ENCODE data around the gene HECTD4. TPM values are rescaled to one million over a fixed set of nuclear protein-coding genes. Genes with fewer than 3 reads are reported as not detected.

The HECTD4 gene
- total RNA-seq, 1 experiment from 2014 or later = 9.8 TPM

GRCh38 chr12:112183141-112184021 is 198.8 kb downstream of the HECTD4 start:
- H3K27me3 ChIP-seq (replicated peaks) = no peaks in the 10 kb centered on the region
- H3K27ac ChIP-seq = no peak overlapping the region
- no peaks in the 10 kb centered on the region for H3K4me1 ChIP-seq (replicated peaks)
- H3K36me3 ChIP-seq = peaks cover 36% of the 10 kb centered on the region
- no peak for DNase-seq (ENCODE audit: low read depth in 1 of 2, low spot score in 2 of 2)
- H3K4me3 ChIP-seq = no peak overlapping the region
- no peaks in the 10 kb centered on the region for H3K9me3 ChIP-seq (replicated peaks)

GRCh38 chr12:112182499-112182898 is 199.7 kb downstream of the HECTD4 start:
- Histone ChIP-seq H3K36me3 (peaks cover 42% of the 10 kb centered on the region), H3K27ac (no peak overlapping the region), H3K4me3 (no peak overlapping the region), H3K4me1 (replicated peaks) (no peaks in the 10 kb centered on the region), H3K27me3 (replicated peaks) (no peaks in the 10 kb centered on the region), H3K9me3 (replicated peaks) (no peaks in the 10 kb centered on the region)
- no peak for DNase-seq (ENCODE audit: low read depth in 1 of 2, low spot score in 2 of 2)

DNA sequence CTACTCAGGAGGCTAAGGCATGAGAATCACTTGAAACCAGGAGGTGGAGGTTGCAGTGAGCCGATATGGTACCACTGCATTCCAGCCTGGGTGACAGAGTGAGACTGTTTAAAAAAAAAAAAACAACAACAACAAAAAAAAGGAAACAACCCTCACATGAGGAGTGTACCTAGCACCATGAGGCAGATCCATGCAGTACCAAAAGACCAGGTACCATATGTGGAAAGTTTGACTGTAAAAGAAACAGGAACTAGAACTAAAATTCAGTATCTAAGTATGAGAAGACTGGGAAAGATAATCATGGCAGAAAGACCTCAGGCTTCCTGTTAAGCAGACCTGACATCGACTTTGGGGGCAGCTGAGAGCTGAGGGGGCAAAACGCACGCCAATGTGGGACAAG is 201.8 kb downstream of the HECTD4 start:
- H3K36me3 ChIP-seq = peaks cover 36% of the 10 kb centered on the region
- no peak for DNase-seq (ENCODE audit: low read depth in 1 of 2, low spot score in 2 of 2)
- H3K27ac ChIP-seq = no peak overlapping the region
- H3K27me3 ChIP-seq (replicated peaks) = no peaks in the 10 kb centered on the region
- H3K9me3 ChIP-seq (replicated peaks) = no peaks in the 10 kb centered on the region
- H3K4me3 ChIP-seq = no peak overlapping the region
- H3K4me1 ChIP-seq (replicated peaks) = no peaks in the 10 kb centered on the region

DNA sequence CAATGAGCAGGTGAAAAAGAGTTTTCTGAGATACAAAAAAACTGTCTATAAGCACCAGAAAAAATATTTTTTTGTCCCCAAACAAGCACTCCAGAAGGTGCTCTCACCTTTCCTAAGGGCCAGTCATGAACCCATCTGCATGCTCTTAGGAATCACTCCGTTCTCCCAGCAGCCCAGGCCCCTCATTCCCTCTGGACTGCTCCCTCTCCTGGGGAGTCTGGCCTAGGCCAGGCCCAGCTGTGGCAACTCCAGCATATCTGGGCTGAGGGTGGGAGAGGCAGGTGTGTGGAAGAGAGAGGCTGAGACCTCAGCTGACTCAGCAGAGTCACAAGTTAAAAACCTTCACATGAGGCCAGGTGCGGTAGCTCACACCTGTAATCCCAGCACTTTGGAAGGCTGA is 202.3 kb downstream of the HECTD4 start:
- Histone ChIP-seq H3K4me3 (no peak overlapping the region), H3K4me1 (replicated peaks) (no peaks in the 10 kb centered on the region), H3K27me3 (replicated peaks) (no peaks in the 10 kb centered on the region), H3K36me3 (peaks cover 37% of the 10 kb centered on the region), H3K27ac (no peak overlapping the region), H3K9me3 (replicated peaks) (no peaks in the 10 kb centered on the region)
- DNase-seq (ENCODE audit: low read depth in 1 of 2, low spot score in 2 of 2) = no peak

DNA sequence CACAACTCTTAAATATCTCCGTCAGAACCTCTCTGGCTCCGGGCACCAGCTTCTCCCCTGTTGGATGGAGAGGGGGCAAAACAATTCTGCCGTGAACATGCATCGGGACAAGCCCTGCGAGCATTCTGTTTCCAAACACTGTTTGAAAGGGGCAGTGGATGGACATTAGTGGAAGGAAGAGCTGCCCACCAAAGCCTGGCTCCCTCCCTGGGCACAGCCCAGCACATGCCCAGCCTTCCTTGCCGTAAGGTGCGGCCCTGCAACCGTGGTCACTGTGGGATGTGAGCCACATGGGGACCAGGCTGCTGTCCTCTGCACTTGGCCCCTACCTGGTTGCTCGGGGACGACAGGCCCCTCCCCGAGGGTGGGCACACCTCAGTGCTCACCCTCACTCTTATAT is 202.9 kb downstream of the HECTD4 start:
- DNase-seq (ENCODE audit: low read depth in 1 of 2, low spot score in 2 of 2) = no peak
- Histone ChIP-seq H3K4me3 (no peak overlapping the region), H3K4me1 (replicated peaks) (no peaks in the 10 kb centered on the region), H3K9me3 (replicated peaks) (no peaks in the 10 kb centered on the region), H3K27ac (no peak overlapping the region), H3K36me3 (peaks cover 35% of the 10 kb centered on the region), H3K27me3 (replicated peaks) (no peaks in the 10 kb centered on the region)

GRCh38 chr12:112178796-112179195 is 203.4 kb downstream of the HECTD4 start:
- Histone ChIP-seq H3K4me1 (replicated peaks) (no peaks in the 10 kb centered on the region), H3K27ac (no peak overlapping the region)

DNA sequence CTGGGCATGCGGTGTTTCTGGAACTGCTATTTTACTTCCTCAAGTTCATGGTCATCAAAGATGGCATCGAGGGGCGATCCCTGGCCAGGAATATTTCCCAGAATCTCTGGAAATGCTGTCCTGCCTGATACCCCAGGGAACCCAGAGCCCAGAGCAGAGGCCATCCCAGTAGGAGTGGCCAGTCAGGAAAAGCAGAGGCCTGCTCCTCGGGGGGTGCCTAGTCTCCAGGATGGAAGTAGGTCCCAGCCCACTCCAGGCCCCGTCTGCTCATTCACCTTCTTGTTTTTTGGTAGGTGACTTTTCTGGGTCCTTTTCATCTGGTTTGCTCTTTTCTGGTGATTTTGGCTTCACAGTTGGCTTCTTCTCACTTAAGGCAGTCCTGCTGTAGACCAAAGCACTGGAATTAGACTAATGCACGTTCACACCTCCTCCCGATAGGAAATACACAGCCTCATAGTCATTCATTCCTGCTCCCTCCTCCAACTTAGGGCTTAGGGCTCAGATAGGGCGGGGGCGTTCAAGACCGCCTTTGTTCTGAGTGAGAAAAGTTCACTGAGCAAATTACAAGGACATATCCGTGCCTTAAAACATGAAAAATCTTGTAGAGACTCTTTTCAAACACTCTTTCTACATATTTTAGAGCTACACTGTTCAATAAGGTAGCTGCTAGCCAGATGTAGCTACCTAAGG is 205.8 kb downstream of the HECTD4 start:
- Histone ChIP-seq H3K27me3 (replicated peaks) (no peaks in the 10 kb centered on the region), H3K36me3 (peaks cover 28% of the 10 kb centered on the region), H3K9me3 (replicated peaks) (no peaks in the 10 kb centered on the region), H3K4me1 (replicated peaks) (no peaks in the 10 kb centered on the region), H3K27ac (no peak overlapping the region), H3K4me3 (no peak overlapping the region)
- no peak for DNase-seq (ENCODE audit: low read depth in 1 of 2, low spot score in 2 of 2)

More at GRCh38 chr12:112178796-112179195, 203.4 kb downstream of the HECTD4 start:
- Histone ChIP-seq H3K4me3 (no peak overlapping the region), H3K36me3 (peaks cover 29% of the 10 kb centered on the region), H3K27me3 (replicated peaks) (no peaks in the 10 kb centered on the region), H3K9me3 (replicated peaks) (no peaks in the 10 kb centered on the region)
- DNase-seq (ENCODE audit: low read depth in 1 of 2, low spot score in 2 of 2) = no peak

DNA sequence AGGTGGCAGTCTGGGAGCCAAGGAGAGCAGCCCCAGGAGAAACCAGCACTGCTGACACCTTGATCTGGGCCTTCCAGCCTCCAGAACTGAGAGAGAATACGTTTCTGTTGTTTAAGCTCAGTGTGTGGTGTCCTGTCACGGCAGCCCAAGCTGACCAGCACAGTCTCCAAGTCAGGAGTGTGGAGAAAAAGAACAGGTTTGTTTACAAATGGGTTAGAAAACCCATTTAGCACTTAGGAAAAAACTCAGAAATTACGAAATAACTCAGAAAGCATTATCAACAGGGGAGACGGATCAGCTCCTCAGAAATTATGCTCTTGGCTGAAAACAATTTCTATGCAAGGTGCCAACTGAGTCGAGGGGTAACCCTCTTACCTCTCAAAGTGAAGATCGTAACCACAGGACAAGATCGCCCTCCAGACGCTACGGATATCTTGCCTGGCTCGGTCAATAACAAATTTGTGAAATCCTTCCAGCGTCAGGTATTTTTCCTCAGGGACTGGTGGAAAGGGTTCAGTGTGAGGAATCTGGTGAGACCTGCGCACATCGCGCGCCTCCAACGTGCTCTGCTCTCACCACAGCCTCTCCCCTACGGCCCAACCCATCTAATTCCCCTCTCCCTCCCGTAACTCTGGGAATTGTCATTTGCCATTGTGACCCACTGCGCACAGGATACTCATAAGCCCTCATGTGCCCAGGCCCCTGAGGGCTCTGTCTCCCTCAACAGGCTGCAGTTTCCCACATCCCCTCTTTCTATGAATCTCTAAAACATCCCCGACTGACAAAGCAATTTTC is 206.7 kb downstream of the HECTD4 start:
- Histone ChIP-seq H3K9me3 (replicated peaks) (no peaks in the 10 kb centered on the region), H3K36me3 (peaks cover 28% of the 10 kb centered on the region), H3K4me1 (replicated peaks) (0 out of 2 replicates have a peak, but pooled peaks cover 6% of the 10 kb centered on the region), H3K4me3 (no peak overlapping the region), H3K27ac (no peak overlapping the region), H3K27me3 (replicated peaks) (no peaks in the 10 kb centered on the region)
- DNase-seq (ENCODE audit: low read depth in 1 of 2, low spot score in 2 of 2) = no peak

DNA sequence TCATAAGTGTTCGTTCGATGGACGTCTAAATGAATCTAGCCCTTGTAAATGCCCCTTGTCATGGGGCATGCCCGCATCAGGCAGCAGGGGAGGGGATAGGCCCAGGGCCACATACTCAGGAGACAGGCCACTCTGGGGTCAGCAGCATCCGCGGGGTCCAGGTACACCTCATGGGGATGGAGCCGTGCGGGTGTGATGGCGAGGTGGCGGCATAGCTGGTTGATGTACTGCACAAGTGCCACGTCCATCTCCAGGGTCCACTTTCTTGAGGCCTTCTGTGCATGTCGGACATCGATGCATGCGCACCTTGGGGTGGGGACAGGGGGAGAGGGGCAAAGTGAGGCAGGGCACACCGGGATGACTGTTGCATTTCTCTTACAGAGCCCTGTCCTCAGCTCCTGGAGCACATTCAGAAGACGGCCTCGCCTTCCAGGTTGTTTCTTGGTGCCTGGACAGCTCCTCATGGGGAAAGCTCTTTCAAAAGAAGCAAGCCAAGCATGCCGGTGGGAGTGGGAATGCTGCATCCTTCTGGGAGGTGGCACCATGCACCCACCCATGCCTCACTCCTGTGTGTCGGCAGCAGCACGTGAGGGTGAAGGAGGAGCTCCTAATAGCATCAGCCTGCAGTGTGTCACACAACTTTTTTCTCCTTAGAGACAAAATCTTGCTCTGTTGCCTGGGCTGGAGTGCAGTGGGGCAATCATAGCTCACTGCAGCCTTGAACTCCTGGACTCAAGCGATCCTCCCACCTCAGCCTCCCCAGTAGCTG is 209.5 kb downstream of the HECTD4 start:
- no peak overlapping the region for H3K4me3 ChIP-seq
- no peaks in the 10 kb centered on the region for H3K27me3 ChIP-seq (replicated peaks)
- DNase-seq (ENCODE audit: low read depth in 1 of 2, low spot score in 2 of 2) = no peak
- 0 out of 2 replicates have a peak, but pooled peaks cover 10% of the 10 kb centered on the region for H3K4me1 ChIP-seq (replicated peaks)
- peaks cover 28% of the 10 kb centered on the region for H3K36me3 ChIP-seq
- H3K9me3 ChIP-seq (replicated peaks) = no peaks in the 10 kb centered on the region
- no peak overlapping the region for H3K27ac ChIP-seq

DNA sequence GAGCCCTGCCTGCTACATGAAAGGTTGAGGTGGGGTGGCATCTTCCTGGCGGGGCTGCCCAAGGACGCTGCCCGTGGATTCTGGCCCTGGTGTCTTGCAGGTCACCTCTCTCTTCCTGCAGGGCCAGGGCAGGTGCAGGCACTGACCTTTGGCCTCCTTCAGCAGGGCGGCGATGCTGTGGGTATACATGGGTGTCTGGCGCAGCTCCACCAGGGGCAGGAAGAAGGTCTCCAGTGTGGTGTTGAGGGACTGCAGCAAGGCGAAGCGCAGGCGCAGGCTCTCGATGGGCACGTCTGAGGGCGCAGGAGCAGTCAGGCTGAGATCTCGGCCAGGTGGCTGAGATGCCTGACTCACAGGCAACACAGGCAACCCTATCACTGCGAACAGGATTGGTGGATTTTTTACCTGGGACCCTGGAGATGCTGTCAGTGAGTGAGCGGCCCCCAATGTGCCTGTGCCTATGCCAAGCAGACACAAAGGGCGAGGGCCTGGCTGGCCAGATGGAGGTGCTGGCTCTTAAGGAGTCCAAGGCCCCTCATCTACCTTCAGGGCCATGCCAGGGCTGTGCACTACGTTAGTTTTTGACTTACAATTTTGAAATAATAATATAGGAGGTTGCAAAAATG is 211.1 kb downstream of the HECTD4 start:
- Histone ChIP-seq H3K9me3 (replicated peaks) (no peaks in the 10 kb centered on the region), H3K4me3 (no peak overlapping the region), H3K27ac (no peak overlapping the region), H3K27me3 (replicated peaks) (no peaks in the 10 kb centered on the region), H3K36me3 (peaks cover 27% of the 10 kb centered on the region), H3K4me1 (replicated peaks) (0 out of 2 replicates have a peak, but pooled peaks cover 10% of the 10 kb centered on the region)
- no peak for DNase-seq (ENCODE audit: low read depth in 1 of 2, low spot score in 2 of 2)

GRCh38 chr12:112170376-112170775 is 211.9 kb downstream of the HECTD4 start:
- H3K9me3 ChIP-seq (replicated peaks) = no peaks in the 10 kb centered on the region
- H3K27ac ChIP-seq = peak overlapping the region; percentile 15; the same call in 1 of the 2 replicates
- 0 out of 2 replicates have a peak, but pooled peaks cover 10% of the 10 kb centered on the region for H3K4me1 ChIP-seq (replicated peaks)
- no peak overlapping the region for H3K4me3 ChIP-seq
- no peaks in the 10 kb centered on the region for H3K27me3 ChIP-seq (replicated peaks)
- peaks cover 26% of the 10 kb centered on the region for H3K36me3 ChIP-seq
- DNase-seq (ENCODE audit: low read depth in 1 of 2, low spot score in 2 of 2) = peak; percentile 57 to 73

DNA sequence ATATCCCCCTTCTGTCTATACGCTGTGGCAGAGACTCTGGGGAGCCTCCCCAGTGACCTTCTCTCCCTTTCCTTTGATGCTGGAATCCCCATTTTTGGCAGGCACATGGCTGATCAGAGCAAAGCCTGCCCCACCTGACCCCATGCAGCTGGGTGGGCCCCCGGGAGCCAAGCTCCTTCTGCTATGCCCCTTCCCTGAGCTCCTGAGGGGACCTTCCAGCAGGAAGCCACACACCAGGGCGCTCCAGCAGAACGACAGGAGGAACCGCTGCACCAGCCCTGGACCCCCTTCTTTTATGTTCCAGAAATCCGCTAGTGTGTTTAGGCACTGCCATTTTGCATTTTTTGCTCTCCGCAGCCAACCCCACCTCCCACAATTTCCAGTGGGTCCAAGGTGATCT is 212.3 kb downstream of the HECTD4 start:
- H3K27me3 ChIP-seq (replicated peaks) = no peaks in the 10 kb centered on the region
- peak overlapping the region; percentile 15; the same call in 1 of the 2 replicates for H3K27ac ChIP-seq
- no peak for DNase-seq (ENCODE audit: low read depth in 1 of 2, low spot score in 2 of 2)
- H3K9me3 ChIP-seq (replicated peaks) = no peaks in the 10 kb centered on the region
- H3K4me1 ChIP-seq (replicated peaks) = 0 out of 2 replicates have a peak, but pooled peaks cover 10% of the 10 kb centered on the region
- H3K36me3 ChIP-seq = peaks cover 23% of the 10 kb centered on the region
- H3K4me3 ChIP-seq = no peak overlapping the region
